ENCODE results near the gene PDGFC.

The PDGFC gene

DNA sequence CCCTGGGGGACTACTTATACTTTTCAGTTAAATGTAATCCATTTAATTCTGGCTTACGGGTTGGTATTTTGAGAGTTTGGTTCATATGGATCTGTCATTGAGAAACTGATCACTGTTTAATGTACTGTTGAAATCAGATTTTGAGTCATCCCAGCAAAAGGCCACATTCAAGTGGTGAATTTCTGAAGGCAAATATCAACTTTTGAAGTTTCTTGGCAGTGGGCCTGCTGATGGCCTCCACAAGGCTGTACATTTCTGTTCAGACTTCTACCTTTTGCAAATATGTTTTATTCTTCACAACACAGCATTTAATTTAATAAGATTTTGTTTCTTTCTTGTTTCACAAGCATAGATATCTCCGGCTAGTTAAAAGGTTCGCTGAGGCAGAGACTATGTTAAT, 138.7 kb downstream of the PDGFC start:
- DNase-seq (ENCODE audit: low read depth, low spot score) = no peak

DNA sequence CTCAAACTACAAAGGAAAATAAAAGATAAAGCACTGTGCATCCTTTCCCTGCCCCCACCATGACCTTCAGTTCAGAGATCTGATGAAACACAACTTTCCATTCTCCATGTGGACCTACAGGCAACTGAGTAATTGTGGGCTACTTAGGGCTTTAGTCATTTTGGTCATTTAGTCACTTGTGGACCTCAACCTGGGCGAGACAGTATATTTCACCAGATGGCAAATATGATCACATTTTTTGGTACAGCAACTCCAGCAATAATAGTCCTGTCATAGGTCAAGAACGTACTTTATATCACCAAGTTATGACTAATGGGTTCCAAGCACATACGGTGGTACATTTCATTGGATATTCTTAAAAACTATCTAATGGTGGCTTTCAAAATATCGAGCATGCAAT, 141.2 kb downstream of the PDGFC start:
- DNase-seq (ENCODE audit: low read depth, low spot score) = no peak

DNA sequence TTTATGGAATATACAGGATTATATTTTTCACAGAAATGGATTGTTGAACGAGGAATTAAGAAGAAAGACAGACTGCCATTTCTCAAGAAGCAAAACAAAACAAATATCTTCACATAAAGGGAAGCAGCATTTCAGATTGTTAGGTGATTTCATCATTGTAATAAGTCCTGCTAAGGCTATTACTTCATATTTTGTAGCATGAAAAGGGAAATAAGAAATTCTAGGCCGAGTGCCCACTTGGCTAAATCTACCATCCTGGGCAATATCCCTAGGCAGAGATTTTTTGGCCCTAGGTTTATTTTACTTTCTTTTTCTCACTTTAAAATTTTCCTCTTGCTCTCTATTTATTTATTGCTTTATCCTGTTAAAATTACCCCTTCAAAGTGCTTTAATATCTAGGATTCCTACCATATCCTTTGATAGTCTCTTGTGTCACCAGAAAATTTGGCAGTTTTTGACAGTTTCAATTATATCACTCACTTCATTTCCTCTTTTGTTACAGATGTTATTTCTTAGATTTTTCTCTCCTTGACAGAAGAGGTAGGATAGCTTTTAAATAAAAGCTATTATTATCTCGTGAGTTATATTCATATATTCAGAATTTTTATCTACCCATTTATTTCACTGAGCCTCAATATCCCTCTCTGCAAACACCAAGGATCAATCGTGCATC, 142.3 kb downstream of the PDGFC start:
- no peak for DNase-seq (ENCODE audit: low read depth, low spot score)

DNA sequence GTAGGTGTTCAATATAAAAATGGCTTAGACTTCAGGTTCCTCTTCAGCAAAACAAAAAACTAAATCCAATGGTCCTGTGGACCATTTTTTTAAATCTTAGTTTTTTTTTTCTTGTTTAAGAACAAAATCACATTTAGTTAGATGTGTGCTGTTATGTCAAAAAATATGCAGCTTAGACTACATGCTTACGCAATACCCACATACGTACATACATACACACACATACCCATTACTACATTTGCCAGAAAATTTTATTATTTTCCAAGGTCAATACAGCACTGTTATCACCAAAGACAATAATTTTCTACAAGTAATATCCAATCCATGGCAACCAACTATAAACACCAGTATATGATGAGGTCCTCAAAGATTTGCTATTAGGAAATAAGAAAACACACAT, 144.1 kb downstream of the PDGFC start:
- DNase-seq (ENCODE audit: low read depth, low spot score) = no peak

DNA sequence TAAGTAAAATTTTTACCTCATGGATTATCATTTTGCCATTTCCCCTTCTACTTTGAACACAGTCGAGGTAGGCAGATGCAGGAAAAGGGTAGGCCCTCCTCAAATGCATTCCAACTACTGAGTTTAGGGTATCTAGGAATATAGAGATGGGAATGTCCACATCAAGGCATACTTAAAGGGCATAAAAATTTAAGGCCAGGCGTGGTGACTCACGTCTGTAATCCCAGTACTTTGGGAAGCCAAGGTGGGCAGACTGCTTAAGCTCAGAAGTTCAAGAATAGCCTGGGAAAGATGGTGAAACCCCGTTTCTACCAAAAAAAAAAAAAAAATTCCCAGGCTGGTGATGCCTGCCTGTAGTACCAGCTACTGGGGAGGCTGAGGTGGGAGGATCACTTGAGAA, 146.5 kb downstream of the PDGFC start:
- no peak for DNase-seq (ENCODE audit: low read depth, low spot score)

DNA sequence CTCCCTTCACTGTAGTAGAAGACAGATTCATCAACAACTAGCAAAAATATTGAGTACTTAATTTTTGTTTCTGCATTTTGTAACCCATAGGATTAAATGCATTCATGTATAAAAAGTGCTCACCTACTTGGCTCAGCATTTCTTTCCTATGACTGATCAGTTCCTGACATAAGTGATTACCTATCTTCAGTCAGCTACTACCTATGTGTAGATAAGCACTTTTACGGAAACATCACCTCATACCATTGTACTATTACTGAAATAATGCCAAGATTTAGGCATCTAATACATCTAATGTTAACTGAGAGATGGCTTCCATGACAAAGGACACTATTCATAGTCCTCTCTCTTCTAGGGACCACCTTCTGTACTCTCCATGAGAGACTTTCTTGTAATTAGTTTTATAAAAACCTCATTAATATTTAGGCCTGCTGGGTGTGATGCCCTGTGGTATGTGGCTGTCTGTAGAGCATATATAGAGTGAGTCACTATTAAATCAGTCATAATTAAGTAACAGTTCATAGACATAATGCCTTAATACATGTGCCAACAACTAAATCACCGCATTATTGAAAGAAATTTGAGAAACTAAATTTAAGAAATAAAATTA, 147.0 kb downstream of the PDGFC start:
- DNase-seq (ENCODE audit: low read depth, low spot score) = no peak

DNA sequence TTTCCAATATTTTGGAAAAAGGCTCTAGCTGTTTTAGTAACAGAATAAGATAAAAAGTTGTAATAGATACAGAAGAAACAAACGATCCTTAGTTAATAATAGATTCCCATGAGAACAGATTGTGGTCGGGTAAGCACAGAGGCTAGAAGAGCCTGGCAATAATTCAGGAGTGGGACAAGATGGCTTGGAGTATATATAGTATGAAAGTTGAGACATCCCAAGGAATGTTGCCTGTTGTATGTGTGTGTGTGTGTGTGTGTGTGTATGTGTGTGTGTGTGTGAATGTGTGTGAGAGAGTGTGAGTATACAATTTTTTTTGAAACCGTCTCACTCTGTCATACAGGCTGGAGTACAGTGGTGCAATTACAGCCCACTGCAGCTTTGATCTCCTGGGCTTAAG, 150.7 kb downstream of the PDGFC start:
- no peak for DNase-seq (ENCODE audit: low read depth, low spot score)

DNA sequence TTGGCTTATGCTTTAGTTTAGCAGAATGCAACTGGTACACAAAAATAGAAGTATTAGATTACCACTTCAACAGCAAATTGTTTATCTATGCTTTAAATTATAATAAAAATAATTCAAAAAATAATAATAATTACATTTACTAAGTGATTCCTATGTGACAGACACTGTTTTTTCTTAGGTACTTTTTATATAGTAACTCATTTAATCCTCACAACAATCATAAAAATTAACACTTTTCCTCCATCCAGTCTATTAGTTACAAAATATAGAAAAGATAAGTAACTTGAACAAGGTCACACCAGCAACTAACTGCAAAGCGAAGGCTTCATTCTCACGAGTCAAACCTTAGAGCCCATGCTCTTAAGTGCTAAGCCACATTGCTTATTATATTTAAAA, 155.2 kb downstream of the PDGFC start:
- DNase-seq (ENCODE audit: low read depth, low spot score) = no peak

DNA sequence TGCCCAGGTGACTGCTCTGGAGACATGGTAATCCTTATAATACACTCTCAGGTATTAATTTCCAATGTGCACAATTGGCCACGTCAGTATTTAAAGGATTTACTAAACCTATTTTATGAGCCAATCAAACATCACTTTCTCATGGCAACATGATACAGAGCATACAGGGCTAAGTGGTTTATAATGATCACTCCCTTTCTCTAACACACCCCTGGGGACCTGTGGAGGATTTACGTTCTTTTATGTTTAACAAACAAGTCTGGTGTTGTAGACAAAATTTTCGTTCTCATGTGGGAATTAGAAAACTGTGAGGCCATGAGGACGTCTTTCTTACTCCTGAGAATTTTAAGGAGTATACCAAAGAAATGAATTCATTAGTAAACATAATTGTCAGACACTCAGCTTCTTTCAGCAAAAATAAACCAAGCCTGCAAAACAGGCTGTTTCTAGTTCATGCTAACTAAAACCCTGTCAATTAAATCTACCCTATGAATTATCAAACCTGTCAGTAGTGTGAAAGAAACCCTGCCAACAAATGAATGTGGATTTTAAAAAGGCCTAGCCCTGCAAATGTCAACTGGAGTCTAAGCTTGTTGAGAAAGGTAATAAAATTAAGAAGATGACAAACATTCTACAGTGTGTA, 155.8 kb downstream of the PDGFC start:
- no peak for DNase-seq (ENCODE audit: low read depth, low spot score)

DNA sequence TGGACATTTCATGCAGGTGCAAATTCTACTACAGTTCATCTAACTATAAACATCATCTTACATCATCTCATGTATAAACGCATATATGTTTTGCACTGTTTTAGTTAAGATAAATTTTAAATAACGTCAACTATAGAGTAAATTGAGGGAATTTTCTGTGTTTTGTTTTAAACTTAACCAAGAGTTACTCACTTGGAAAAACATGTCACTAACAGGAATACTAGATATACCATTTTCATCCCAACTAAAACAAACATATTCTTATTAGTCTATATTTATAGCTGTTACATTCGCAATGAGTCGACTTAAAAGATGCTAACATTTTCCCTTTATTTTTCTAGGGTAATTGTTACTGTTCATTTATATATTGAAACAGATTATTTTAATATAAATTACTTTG, 159.6 kb downstream of the PDGFC start:
- DNase-seq (ENCODE audit: low read depth, low spot score) = no peak

DNA sequence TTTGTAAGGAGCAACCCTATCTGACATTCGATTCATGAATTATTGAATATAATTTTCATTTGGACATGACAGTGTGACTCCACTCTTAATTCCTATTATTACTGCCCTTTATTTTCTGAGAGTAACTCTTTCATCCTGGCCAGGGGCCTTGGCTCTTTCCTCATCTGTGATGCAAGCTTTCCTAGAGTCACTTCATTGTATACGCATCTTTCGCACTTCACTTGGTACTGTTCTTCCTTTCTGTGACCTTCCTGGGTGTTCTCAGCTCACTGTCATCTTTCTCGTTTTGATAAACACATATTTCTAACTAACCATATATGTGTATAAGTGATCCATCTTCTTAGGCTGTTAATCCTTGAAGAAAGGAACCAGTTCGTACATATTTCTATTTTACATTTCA, 160.3 kb downstream of the PDGFC start:
- DNase-seq (ENCODE audit: low read depth, low spot score) = no peak

DNA sequence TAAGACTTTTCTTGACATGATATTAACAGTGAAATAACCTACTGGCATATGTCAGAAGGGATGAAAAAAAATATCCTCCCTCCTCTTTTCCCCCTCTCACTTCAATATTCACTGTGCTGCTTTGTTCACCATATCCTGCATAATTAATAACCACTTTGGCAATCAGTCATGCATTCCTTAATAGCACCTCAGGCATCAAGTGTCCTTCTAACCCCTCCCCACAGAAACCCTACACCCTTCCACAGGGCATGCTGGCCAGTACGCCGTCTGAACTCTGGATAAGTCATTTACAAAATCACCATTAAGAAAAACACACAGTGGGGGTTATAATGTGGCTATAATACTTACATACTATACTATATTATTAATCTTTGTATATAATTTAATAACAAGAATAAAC, 165.9 kb downstream of the PDGFC start:
- no peak for DNase-seq (ENCODE audit: low read depth, low spot score)

DNA sequence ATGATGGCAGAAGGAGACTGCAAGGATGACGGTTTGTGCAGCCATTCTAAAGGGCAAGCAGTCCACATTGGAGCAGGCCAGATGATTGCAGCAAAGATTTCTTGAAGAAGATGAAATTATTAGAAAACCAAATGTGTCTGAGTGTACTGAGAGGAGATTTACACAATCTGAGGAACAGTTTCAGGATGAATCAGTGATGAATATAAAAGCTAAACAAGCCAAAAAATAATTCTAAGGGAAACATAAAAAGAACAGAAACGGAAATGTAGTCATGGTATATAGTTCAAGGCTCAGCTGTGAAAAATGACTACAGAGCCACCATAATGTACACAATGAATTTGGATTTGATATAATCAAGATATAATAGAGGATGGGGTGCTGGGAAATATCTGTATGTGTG, 168.5 kb downstream of the PDGFC start:
- no peak for DNase-seq (ENCODE audit: low read depth, low spot score)

DNA sequence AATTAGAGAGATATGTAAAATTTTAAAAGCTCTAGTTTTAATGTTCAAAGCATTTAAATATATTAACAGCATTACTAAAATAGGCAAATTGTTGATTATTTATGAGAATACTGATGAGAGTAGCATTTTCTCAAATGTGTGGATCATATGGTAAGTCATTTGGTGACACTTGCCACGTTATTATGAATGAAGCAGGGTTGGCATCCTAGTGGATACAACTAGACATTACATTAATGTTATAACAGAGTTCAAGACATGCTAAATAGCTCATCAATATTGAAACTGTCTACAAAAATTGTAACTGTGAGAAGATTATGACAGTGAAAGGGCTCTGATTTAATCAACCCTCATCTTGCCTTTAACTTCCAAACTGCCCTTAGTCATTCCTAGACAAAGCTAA, 171.1 kb downstream of the PDGFC start:
- DNase-seq (ENCODE audit: low read depth, low spot score) = no peak

DNA sequence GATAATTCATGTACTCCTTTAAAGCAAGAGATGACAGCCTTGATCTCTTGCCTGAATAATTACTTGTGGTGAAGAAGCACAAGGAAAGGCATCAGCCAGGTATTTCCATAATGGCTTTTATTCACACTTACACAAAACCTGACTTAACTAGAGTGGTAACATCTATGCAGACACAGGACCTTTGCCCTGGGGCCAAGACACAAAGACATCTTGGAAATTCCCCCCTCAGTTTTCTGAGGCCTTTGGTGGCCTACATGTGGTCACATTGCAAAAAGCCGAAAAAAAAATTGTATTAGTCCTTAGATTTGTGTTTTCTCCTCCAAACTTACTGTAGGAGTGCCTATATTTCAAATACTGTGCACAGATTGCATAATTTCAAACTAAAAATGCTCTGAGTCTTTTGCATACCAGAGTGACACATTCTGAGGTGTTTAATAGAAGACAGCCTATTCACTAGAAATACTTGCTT, 172.4 kb downstream of the PDGFC start:
- DNase-seq (ENCODE audit: low read depth, low spot score) = no peak

DNA sequence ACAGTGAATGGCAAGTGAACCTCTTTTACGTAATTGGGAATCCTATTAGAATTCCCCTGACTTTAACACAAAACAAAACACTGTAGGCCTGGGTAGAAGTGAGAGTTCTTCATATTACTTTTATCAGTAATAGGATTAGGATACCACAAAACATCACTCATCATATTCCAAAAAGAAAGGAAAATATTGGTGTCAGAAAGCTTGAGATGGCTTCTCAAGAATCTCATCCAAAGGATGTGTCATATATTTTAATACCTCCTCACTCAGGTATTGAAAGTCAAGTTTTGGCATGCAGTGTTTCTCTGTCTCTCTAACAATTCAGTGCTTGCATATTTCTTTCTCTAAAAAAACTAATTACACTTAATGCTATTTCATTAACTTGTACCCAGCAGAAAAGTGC, 173.2 kb downstream of the PDGFC start:
- no peak for DNase-seq (ENCODE audit: low read depth, low spot score)

DNA sequence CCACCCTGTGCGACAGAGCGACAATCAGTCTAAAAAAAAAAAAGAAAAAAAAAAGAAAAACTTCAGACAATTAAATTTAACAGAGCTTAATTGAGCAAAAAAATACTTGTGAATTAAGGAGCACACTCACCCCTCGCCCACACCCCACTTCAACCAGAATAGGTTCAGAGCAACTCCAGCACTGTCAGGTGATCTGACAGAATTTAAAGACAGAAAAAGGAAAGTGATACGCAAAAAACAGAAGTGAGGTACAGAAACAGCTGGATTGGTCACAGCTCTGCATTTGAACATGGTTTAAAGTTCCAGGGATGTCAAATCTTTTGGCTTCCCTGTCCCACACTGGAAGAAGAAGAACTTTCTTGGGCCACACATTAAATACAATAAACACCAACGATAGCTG, 174.4 kb downstream of the PDGFC start:
- DNase-seq (ENCODE audit: low read depth, low spot score) = no peak

DNA sequence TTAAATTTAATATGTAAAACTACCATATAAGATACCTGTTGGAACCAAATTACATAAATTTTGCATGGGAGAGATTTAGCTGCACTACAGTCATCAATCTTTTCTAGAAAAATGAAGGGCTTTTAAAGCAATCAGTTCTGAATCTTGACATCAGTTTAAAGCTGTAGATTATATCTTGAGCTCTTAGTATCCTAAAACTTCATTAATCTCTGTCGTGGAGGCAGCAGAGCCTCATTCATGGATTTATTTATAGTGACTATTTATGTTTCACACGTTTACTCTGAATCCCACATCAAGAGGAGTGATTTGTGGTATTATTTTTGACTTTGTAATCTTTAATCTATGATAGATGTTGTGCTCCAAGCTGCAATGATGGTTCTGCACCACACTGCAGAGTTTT, 175.9 kb downstream of the PDGFC start:
- no peak for DNase-seq (ENCODE audit: low read depth, low spot score)

DNA sequence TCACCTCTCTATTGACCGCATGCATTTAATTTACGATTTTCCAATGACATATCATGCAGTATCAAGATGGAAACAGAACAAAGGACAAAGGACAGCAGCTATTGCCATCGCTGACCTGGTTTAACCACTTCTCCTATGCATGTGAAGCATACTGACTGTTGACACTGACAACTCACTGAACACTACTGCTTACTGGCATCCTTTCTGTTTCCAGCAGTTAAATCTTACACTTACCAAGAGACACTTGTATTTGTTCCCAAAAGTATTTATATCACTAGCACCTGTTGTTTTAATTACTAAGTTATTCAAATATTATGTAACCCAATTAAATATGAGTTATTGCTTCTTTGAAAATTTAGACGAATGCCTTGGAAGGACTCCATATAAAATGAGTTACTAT, 176.7 kb downstream of the PDGFC start:
- no peak for DNase-seq (ENCODE audit: low read depth, low spot score)

DNA sequence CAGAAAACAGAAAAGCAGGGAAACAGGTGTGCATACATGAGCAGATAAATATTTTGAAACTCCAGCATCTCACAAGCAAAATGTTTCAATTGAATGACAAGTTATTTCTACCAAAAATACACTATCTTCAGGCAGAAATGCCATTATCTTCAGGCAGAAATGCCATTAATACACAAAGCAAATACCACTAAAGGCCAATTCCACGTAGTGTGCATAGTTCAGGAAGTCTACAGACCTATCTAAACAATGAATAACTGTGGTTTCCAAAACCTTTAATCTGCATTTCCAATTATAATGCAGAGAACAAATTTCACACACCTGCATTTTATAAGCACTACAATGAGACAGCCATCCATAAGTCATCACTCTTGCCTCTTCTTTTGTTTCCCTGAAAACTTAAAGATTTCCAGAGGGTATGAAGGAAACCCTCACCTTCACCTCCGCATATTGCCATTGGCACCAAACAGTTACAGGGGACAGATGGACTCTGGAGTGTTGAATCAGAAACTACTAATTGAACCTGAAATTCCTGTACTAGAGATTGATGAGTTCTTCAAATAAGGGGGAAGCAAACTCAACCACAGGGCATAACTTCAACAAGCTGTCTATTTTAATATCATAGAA, 179.0 kb downstream of the PDGFC start:
- no peak for DNase-seq (ENCODE audit: low read depth, low spot score)

DNA sequence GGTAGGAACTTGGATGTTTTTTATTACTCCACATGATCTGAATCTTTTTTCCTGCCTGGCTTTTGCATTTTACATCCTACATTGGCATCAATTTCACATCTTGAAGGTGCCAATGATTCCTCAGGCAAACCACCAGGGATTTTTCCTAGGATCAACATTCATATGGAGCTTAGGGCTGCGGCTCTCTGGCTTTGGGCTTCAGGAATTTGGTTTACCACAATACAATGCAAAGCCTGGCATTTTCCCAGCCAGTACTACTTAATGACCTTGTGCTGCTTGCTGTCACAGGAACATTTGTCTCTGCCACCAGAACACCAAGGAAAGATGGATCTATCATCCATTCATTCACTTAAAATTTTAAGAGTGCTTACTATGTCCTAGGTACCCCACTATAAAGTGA, 180.7 kb downstream of the PDGFC start:
- DNase-seq (ENCODE audit: low read depth, low spot score) = no peak

DNA sequence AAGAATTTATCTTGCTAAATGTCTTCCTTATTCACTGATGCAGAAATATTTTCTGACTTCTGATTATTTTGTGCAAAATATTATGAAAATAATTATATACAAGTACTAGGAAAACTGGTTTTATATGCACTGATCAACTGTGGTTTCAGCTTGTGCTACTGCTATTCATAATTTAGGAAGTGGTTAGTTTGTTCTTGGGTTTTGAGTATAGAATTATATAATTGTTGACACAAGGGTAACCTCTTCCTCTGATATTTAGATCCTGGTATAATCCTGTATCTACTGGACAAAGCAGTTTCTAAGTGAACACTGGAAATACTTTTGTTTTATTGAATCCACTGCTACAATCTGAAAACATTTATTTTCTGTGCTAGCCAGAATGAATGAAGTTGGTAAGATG, 182.8 kb downstream of the PDGFC start:
- DNase-seq (ENCODE audit: low read depth, low spot score) = no peak

DNA sequence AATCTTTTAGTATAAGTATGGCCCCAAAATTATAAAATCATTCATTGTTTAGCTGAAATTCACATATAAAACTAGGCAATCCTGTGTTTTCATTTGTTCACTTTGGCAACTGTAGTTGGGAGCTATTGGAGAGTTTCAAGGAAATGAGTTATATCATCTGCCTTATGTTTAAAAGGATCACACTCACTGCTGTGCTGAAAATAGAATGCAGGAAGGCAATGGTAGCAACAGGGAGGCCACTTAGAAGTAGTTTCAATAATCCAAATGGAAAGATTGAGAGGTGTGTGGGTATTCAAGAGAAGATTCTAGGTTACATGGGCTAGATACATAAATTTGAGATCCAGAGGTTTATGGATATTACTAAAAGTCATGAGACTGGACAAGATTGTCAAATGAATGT, 184.9 kb downstream of the PDGFC start:
- no peak for DNase-seq (ENCODE audit: low read depth, low spot score)
